DMS153 (cell line): ENCODE measurements around the gene PGM2.
"Not testable (repeated sequence)": the region's sequence is repeated elsewhere in the genome, so short reads cannot be mapped to it uniquely, and the experiment has no call there.

Experiments
- DNase-seq: peaks from one replicate; lab custom pipeline; 2025; lab: John Stamatoyannopoulos, UW

PGM2 gene

GRCh38 chr4:37826295-37827029 lies at the start of gene PGM2:
Gene PGM2, plus strand, starts transcription at chr4:37826686. Its CDS starts 47 bp downstream, at chr4:37826733.
- peak; percentile 48 for DNase-seq

- no peak for DNase-seq
These were observed 46.6 kb upstream of the PGM2 start for GRCh38 chr4:37779896-37780295.

GRCh38 chr4:37780444-37781130 lies 45.9 kb upstream of the PGM2 start:
- no peak for DNase-seq

GRCh38 chr4:37781131-37781455 lies 45.4 kb upstream of the PGM2 start:
- DNase-seq = no peak

GRCh38 chr4:37786267-37786666 lies 40.2 kb upstream of the PGM2 start:
- DNase-seq = not testable (repeated sequence)

GRCh38 chr4:37787883-37788460 lies 38.5 kb upstream of the PGM2 start:
- not testable (repeated sequence) for DNase-seq

- DNase-seq = no peak
These were observed 37.7 kb upstream of the PGM2 start for GRCh38 chr4:37788819-37789218.

- DNase-seq = no peak
These were observed 34.2 kb upstream of the PGM2 start for GRCh38 chr4:37792241-37792640.

- DNase-seq = no peak
These were observed 32.9 kb upstream of the PGM2 start for GRCh38 chr4:37793562-37793961.

GRCh38 chr4:37794056-37794455 lies 32.4 kb upstream of the PGM2 start:
- DNase-seq = no peak

GRCh38 chr4:37795581-37796195 lies 30.8 kb upstream of the PGM2 start:
- DNase-seq = no peak

GRCh38 chr4:37797374-37797773 lies 29.1 kb upstream of the PGM2 start:
- DNase-seq = peak; percentile 0

GRCh38 chr4:37797923-37798322 lies 28.6 kb upstream of the PGM2 start:
- no peak for DNase-seq

- no peak for DNase-seq
These were observed 27.9 kb upstream of the PGM2 start for GRCh38 chr4:37798616-37799015.

- DNase-seq = no peak
These were observed 26.4 kb upstream of the PGM2 start for GRCh38 chr4:37799941-37800554.

- peak; percentile 67 for DNase-seq
These were observed 24.3 kb upstream of the PGM2 start for GRCh38 chr4:37802068-37802666.

- peak; percentile 2 for DNase-seq
These were observed 23.0 kb upstream of the PGM2 start for GRCh38 chr4:37803348-37803973.

- no peak for DNase-seq
These were observed 21.4 kb upstream of the PGM2 start for GRCh38 chr4:37805091-37805490.

GRCh38 chr4:37812713-37813112 lies 13.8 kb upstream of the PGM2 start:
- no peak for DNase-seq

GRCh38 chr4:37815591-37815990 lies 10.9 kb upstream of the PGM2 start:
- DNase-seq = no peak

- no peak for DNase-seq
These were observed 10.5 kb upstream of the PGM2 start for GRCh38 chr4:37816006-37816405.

GRCh38 chr4:37816719-37817118 lies 9.8 kb upstream of the PGM2 start:
- DNase-seq = no peak
